GM13976 (cell line): ENCODE data around the gene STX1A.

Source experiments
- DNase-seq: peaks from one replicate; pipeline ENCODE4 v3.0.0; 2012; ENCODE audit warnings: low spot score
- CTCF ChIP-seq: IDR thresholded peaks from 2 replicates; pipeline ENCODE4 v1.5.1; 2012; ENCODE audit warnings: borderline replicate concordance, mild to moderate bottlenecking; ENCODE audit not compliant: insufficient read depth; ENCODE audit errors: extremely low read depth, missing control alignments, control extremely low read depth
- in situ Hi-C: fragments of 300-500 bp; cut with MboI; formaldehyde crosslinking; loops from one replicate; pipeline ENCODE4 v1.12.0; 2022; ENCODE audit warnings: low sequenced_read_pairs, mixed read lengths, inconsistent platforms; ENCODE audit not compliant: unreplicated experiment

Gene STX1A

DNA sequence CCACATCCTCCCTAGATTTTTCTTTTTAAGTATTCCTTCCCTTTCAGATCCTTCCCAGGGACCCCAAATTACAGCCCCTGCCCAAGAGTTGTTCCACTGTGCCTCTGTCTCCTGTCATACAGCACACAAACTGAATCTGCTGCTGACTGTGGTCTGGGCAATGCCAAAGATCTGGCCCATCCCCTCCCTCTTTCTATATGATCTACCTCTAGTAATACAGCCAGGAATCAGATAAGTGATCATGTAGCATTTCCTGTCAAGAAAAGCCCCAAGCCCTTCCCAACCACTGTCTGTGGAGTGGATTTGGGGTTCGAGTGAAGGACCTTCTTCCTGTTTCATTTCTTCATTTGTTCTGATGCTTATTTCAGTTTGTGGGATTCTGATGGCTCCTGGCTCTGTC, 6.7 kb downstream of the STX1A start:
- in situ Hi-C loops, result loop anchor here (10.0 kb wide), 1 partner anchor 98 kb away; no protein-coding TSS in a partner anchor
- TF ChIP-seq CTCF, result no peak
- DNase-seq, result no peak

DNA sequence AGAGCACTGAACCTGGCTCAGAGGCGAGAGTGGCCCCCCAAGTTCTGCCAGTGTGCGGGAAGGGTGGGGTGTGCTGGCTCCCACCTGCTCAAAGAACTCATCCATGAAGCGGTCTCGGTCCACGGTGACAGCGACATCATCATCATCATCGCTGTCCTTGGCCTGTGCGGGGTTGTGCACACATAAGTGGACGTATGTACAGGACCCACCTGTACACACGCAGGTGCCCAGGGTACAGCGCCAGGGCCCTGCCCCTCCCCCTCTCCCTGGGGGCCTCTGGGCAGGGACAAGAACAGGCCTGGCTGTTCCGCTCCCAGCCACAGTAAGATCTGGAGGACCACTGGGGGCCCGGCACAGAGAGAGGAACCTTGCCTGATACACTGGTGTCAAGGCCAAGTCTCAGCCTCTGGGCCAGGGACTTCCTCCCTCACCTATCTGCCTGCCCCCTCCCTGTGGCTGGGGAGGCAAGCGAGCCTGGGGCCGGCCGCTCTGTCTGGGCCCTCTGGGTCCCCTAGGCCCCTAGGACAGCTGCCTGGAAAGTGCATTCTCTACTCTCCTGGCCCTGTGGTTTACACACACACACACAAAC, 10.4 kb downstream of the STX1A start:
- no peak for DNase-seq
- in situ Hi-C loops, result no loop called here
- TF ChIP-seq CTCF, result no peak

- in situ Hi-C loops, result no loop called here
- peak; percentile 28 for DNase-seq
- no peak for TF ChIP-seq CTCF
Measured at GRCh38 chr7:73707045-73707631, 12.3 kb downstream of the STX1A start.

DNA sequence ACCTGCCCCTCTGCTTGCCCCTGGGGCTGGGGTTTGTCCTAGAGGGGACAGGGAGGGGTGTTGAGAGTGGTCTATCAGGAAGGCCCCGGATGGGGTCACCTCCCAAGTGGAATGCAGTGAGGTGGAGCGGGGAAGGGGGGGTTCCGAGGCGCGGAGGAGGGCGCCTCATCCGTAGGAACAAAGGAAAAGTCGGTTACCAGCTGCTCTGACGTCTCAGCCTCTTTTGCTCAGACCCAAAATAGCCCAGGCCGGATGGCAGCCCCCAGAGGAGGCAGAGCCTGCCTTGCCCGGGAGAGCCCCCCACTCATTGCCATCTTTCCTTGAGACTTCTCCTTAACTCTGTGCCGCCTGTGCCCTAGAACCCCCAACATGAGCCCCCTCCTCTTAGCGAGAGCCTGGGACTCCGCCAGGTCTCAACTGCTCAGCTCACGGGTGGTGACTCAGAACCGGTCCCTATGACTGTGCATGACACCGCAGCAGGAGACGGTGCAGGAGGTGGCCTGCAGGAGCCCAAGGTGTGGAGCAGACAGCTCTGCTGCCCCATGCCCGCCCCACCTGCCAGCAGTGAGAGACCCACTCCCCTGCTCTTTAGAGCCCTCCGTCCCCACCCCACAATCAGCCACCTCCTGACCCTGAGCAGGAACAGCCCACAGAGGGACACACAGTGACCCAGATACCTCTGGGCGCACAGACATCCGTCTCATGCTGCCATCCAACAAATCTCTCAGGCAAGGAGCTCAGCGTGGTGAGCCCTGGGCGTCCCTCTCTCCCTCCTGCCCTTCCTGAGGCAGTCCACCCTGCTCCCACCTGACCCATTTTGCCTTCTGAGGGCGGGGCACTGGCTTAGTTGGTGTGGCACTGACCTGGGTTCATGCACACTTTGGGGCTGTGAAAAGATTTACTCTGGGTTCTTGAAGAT, 13.1 kb downstream of the STX1A start:
- in situ Hi-C loops, result no loop called here
- DNase-seq, result peak; percentile 36
- no peak for TF ChIP-seq CTCF

DNA sequence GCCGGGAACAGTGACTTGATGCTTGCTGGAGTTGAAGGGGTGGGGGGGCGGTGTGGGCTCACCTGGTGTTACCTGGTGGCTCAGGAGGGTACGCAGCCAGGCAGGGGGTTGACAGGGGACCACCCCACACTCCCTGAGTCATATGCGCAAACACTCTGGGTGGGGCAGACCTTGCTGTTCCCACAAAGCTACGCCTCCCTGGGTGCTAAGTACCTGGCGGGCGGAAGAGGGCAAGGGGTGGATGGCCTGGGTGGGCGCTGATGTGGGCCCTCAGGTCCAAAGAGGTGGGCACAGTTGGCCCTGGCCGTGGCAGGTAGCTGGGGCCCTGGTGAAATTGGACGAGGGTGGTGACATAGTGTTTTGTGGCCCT, 13.9 kb downstream of the STX1A start:
- no peak for DNase-seq
- in situ Hi-C loops, result no loop called here
- TF ChIP-seq CTCF, result no peak

- in situ Hi-C loops, result no loop called here
- TF ChIP-seq CTCF, result no peak
- no peak for DNase-seq
Measured at GRCh38 chr7:73704640-73705550, 14.6 kb downstream of the STX1A start.
